ENCODE results near the gene KRT85. TPM values are rescaled to one million over a fixed set of nuclear protein-coding genes. Genes with fewer than 3 reads are reported as not detected.

Gene KRT85
- total RNA-seq (2022; extraction: Qiagen RNA extraction), result 0.02 to 0.06 TPM (median 0.05 TPM) in 3 of 5 replicates, not detected in the others

DNA sequence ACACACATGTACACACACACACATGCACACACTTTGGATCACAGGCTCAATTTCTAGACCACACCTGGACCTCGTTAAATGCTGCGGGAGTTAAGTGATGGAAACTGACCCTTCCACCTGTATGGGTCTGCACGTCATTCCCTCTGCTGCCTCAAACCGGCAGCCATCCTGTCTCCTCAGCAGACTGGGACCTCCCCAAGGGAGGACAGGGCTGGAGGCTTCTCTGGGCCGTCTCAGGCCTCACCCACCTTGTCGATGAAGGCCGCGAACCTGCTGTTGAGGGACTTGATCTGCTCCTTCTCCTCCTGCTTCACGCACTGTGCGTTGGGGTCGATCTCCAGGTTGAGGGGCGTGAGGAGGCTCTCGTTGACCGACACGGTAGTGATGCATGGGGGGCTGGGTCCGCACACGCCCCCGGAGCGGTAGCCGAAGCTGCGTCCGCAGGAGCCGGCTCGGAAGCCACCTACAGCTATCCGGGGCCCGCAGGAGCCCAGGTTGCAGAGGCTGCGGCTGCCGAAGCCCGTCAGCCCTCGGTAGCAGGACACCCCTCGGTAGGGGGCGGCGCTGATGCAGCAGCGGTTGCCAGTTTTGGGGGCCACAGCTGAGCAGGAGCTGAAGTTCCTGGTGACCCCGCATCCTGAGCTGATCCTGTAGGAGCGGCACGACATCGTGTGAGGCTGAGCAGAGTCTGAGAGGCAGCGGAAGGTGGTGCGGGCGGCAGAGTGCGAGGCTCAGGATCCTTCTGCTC, at the start of gene KRT85:
Gene KRT85, minus strand, starts transcription at position 744 of the 748 bp plus-strand sequence. Its CDS starts 76 bp downstream, at position 668.

DNA sequence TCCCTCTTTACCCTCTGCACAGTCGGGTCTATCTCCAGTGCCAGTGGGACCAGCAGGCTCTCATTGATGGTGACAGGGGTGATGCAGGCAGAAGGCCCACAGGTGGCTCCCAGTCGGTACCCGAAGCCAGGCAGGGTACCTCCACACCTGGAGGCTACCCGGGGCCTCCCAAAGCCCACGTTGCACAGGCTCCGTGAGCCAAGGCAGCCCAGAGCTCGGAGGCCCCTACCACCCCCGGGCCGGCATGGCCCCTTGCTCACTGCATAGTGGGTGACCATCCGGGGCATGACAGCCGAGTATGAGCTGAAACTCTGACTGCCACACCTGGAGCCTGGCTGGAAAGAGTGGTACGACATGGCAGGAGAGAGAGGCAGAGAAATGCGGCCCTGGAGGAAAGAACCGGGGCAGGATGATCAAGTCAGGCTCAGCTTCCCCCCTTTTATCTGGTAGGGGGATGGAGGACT, 38.7 kb upstream of the KRT85 start, which contains the start of gene KRT82:
Gene KRT82, minus strand, starts transcription at position 414 of the 464 bp plus-strand sequence. Its CDS starts 58 bp downstream, at position 356.

DNA sequence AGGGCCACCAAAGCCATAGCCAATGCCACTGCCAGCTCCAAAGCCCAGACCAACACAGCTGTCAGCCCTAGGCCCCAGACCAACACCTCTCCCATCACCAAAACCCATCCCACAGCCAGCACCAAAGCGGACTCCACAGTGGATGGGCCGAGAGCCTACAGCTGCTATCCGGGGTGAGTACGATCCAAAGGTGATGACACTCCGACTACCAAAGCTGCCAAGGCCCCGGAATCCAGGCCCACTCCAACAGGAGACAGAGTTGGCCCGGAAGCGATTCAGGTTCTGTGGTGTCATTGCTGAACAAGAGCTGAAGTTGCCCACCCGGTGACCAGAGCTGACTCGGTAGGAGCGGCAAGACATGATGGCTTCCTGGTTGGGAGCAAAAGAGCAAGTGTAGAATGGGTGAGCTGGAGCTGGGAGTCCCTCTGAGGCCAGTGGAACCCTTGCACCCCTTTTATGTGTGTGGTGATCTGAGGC, 18.0 kb upstream of the KRT85 start, which contains the start of gene KRT84:
Gene KRT84, minus strand, starts transcription at position 427 of the 477 bp plus-strand sequence. Its CDS starts 67 bp downstream, at position 360.

DNA sequence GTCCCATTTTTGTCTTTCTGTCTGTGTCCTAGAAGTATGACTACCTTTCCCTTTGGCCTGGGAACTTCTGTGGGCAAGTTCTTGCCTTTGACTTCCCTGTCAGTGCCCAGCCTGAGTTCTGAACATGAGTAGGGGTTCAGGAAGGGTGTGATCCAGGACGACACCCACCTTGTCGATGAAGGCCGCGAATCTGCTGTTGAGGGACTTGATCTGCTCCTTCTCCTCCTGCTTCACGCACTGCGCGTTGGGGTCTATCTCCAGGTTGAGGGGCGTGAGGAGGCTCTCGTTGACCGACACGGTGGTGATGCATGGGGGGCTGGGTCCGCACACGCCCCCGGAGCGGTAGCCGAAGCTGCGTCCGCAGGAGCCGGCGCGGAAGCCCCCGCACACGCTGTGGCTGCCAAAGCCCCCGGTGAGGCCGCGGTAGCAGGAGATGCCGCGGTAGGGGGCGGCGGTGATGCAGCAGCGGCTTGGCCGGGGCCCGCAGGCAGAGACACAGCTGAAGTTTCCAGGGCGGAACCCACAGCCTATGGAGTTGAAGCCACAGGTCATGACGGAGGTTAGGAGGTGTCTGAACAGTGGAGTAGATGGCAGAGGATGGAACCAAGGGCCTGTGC, 46.4 kb downstream of the KRT85 start, which contains the start of gene KRT83:
Gene KRT83, minus strand, starts transcription at position 615 of the 617 bp plus-strand sequence. Its CDS starts 63 bp downstream, at position 552.

Other genes starting within 250 kb of the KRT85 start
- 48.5 to 70.6 TPM (median 60.1 TPM) in 5 replicates for gene KRT80, start 175.5 kb downstream of the KRT85 start, total RNA-seq (2022; extraction: Qiagen RNA extraction)
- 4,100 to 4,959 TPM (median 4,677 TPM) in 5 replicates for gene KRT7, start 134.2 kb downstream of the KRT85 start, total RNA-seq (2022; extraction: Qiagen RNA extraction)
- gene KRT86, start 92.8 kb downstream of the KRT85 start, total RNA-seq (2022; extraction: Qiagen RNA extraction), result 28.5 to 47.2 TPM (median 42.7 TPM) in 5 replicates
- 3,262 to 4,197 TPM (median 4,015 TPM) in 5 replicates for gene KRT81, start 75.9 kb downstream of the KRT85 start, total RNA-seq (2022; extraction: Qiagen RNA extraction)
- gene KRT83, start 46.1 kb downstream of the KRT85 start, total RNA-seq (2022; extraction: Qiagen RNA extraction), result 3.4 to 6.5 TPM (median 5.6 TPM) in 5 replicates
- gene KRT84, start 18.2 kb upstream of the KRT85 start, total RNA-seq (2022; extraction: Qiagen RNA extraction), result not detected in 5 replicates
- not detected in 5 replicates for gene KRT82, start 38.9 kb upstream of the KRT85 start, total RNA-seq (2022; extraction: Qiagen RNA extraction)
- 0.13 to 0.21 TPM (median 0.16 TPM) in 5 replicates for gene KRT75, start 66.9 kb upstream of the KRT85 start, total RNA-seq (2022; extraction: Qiagen RNA extraction)
- gene KRT6B, start 84.7 kb upstream of the KRT85 start, total RNA-seq (2022; extraction: Qiagen RNA extraction), result 0.05 to 0.07 TPM (median 0.06 TPM) in 3 of 5 replicates, not detected in the others
- gene KRT6C, start 106.3 kb upstream of the KRT85 start, total RNA-seq (2022; extraction: Qiagen RNA extraction), result not detected in 5 replicates
- 1.4 to 2.9 TPM (median 1.6 TPM) in 5 replicates for gene KRT6A, start 125.8 kb upstream of the KRT85 start, total RNA-seq (2022; extraction: Qiagen RNA extraction)
- gene KRT5, start 152.9 kb upstream of the KRT85 start, total RNA-seq (2022; extraction: Qiagen RNA extraction), result 0.08 to 0.27 TPM (median 0.21 TPM) in 5 replicates
- 0.05 TPM in 1 of 5 replicates, not detected in the others for gene KRT71, start 185.7 kb upstream of the KRT85 start, total RNA-seq (2022; extraction: Qiagen RNA extraction)
- gene KRT74, start 206.4 kb upstream of the KRT85 start, total RNA-seq (2022; extraction: Qiagen RNA extraction), result not detected in 5 replicates
- 0.05 TPM in 1 of 5 replicates, not detected in the others for gene KRT72, start 234.0 kb upstream of the KRT85 start, total RNA-seq (2022; extraction: Qiagen RNA extraction)